ENCODE results near the gene P4HB.

P4HB gene

GRCh38 chr17:81807210-81807719, 53.1 kb downstream of the P4HB start:
- DNase-seq = no peak

GRCh38 chr17:81806461-81807209, 53.7 kb downstream of the P4HB start:
- DNase-seq = no peak

- DNase-seq = no peak
Measured at GRCh38 chr17:81805707-81806460, 54.5 kb downstream of the P4HB start.

DNA sequence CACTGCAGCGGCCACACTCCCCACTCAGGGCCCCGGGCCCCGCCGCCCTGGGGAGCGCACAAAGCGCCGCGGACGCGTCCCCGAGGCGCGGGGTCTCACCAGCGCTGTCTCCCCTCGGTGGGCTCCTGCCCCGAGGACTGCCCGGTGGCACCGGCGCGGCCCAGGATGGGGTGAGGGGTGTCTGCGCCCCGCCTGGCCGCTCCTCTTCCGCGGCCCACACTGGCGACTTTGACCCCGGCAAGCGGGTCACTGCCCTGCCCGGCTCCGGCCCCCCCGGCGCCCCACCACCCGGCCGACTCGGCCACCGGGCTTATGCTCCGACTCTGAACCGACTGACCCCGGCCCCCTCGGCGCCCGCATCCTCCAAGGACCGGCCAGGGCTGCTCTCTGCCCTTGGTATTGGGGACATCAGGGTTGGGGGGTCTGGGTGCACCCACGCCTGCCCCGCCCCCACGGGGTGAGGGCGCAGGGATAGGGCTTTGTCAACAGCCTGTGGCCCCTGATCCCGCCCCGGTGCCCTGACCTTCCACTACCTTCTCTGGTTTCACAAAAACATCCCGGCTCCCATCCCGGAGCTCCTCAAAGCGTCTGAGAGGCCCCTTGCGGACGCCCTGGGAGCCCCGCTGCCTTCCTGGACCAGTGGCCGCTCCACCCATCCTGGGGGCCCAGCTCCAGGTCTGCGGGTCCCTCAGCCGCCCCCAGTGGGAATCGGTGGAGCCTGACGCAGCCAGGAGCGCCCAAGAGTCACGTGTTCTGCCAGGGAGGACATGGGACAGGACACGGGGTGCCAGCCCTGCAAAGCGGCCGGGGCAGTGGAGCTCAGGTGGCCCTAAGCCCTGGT, 55.6 kb downstream of the P4HB start:
- DNase-seq = no peak

- no peak for DNase-seq
Measured at GRCh38 chr17:81803728-81804558, 56.4 kb downstream of the P4HB start, which contains the start of gene GCGR. Gene GCGR, plus strand, starts transcription at chr17:81804150. Its CDS starts 4,869 bp downstream, at chr17:81809019.

DNA sequence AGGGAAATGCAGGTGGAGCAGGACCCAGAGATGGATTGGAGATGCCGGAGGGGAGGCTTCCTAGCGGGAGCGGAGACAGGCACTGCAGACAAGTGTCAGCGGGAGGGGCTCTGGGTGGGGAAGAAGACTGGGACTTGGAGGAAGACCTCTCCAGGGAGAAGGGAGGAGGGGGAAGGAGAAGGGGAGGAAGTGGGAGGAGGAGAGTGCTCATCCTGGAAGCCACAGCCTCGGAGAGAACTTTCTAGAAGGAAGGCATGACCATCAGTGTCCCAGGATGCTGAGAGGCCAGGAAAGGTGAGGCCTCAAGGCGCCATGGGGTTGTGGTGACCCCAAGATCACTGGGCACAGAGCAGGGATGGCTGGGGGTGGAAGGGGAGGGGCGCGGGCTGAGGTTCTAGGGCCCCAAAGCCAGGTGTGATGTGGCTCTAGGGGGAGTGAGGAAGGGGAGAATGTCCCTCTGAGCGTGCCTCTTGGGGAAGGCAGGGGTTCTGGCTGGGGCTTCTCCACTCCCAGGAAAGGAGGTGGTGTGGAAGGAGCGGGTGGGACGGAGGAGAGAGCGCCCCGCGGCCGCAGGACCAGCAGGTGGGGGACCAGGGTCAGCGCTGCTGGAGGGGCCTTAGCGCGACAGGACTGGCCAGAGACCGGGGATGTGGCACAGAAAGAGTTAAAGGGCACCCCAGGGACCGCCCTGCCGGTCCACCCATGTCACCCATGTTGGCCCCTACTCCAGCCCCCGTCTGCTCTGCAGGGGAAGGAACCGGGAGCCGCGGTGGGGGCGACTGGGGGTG, 57.3 kb downstream of the P4HB start:
- no peak for DNase-seq

DNA sequence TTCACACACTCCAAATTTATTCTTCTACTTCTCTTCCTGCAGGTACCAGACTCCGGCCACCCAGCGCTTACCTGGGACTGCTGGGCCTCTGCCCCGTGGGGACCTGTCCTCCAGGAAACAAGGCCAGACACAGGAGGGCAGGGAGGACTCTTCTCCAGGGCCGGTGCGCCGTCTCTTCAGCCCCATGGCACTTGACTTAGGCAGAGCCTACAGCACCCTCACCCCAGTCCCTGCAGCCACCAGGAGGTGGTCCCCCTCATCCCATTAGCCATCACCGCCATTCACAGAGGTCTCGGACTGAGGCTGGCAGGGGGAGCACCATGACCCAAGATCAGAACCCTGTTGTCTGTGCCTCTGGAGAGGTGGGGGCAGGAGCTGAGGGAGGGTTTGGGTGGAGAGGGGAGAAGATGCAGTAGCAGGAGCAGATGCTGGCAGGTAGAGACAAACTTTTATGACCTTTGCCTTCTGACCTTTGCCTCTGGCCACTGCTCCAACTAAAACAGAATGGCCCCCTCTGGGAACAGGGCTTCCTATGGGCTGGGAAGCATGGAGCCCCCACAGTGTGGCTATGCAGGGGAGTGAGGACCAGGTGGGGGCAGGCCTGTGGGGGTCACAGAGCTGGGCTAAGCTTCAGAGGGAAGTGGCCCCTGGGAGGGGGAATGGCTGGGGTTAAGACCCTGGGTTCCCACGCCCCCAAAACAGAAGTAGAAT, 58.1 kb downstream of the P4HB start:
- DNase-seq = no peak

- no peak for DNase-seq
Measured at GRCh38 chr17:81801327-81801726, 59.0 kb downstream of the P4HB start.

DNA sequence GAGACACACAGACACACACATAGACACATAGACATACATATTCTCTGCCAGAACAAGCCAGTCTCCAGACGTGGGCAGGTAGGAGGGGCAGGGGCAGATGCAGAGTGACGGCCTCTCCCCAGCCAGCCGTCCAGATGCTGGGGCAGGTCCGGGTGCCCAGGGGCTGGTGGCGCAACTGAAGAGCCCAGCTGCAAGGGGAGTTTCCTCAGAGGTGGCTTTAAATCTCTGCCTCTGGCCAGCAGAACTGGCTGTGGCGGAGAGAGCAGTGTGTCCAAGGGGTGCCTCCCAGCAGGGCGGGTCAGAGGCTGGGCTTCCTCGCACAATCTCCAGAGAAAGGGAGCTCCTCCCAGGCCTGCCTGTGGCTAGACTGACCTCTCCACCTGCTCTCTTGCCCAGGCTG, 65.8 kb downstream of the P4HB start:
- DNase-seq = no peak

- no peak for DNase-seq
Measured at GRCh38 chr17:81794074-81794476, 66.3 kb downstream of the P4HB start.
